A673 (cell line): Measurements from ENCODE around the gene LPAR6. TPM values are rescaled to one million over a fixed set of nuclear protein-coding genes. Genes with fewer than 3 reads are reported as not detected.

Experiments
- BruUV-seq: library from RNA; stranded (reverse); fragments of 400-500 nt; replicated peaks from 2 replicates; lab custom pipeline; 2021; lab: Mats Ljungman, UMichigan
- CTCF ChIA-PET: fragments of 300-600 bp; sonication (Branson Sonifier 250); formaldehyde crosslinking; loops from one replicate; lab custom pipeline; 2022; ENCODE audit warnings: antibody characterized with exemption; lab: Charles Lee
- POLR2A ChIA-PET: fragments of 300-600 bp; sonication (Branson Sonifier 250); formaldehyde crosslinking; loops from one replicate; lab custom pipeline; 2022; ENCODE audit warnings: antibody characterized with exemption; ENCODE audit not compliant: low non-redundant PET; lab: Charles Lee
- DNase-seq: peaks from one replicate; pipeline ENCODE4 v3.0.0-alpha.2; 2015; ENCODE audit warnings: low spot score
- H3K27ac ChIP-seq: fragments of 200-600 bp; sonication (generic); 2 replicates; pipeline ENCODE4 v1.5.1; 2016; ENCODE audit warnings: mixed run types, low read depth, mild to moderate bottlenecking, mixed read lengths, antibody characterized with exemption, low read length; ENCODE audit not compliant: poor library complexity, severe bottlenecking
- H3K27me3 ChIP-seq: fragments of 200-600 bp; sonication (generic); replicated peaks from 2 replicates; pipeline ENCODE4 v1.6.1; 2017; ENCODE audit warnings: mixed run types, low read depth, mild to moderate bottlenecking, mixed read lengths, antibody characterized with exemption, low read length; ENCODE audit not compliant: insufficient read depth, poor library complexity
- H3K36me3 ChIP-seq: fragments of 200-600 bp; sonication (generic); 2 replicates; pipeline ENCODE4 v1.6.1; 2016; ENCODE audit warnings: mixed run types, mild to moderate bottlenecking, mixed read lengths, antibody characterized with exemption, low read length; ENCODE audit not compliant: insufficient read depth, poor library complexity, severe bottlenecking
- H3K4me1 ChIP-seq: fragments of 200-600 bp; sonication (generic); 2 replicates; pipeline ENCODE4 v1.6.1; 2017; ENCODE audit warnings: mixed run types, mild to moderate bottlenecking, mixed read lengths, antibody characterized with exemption, low read length; ENCODE audit not compliant: insufficient read depth, poor library complexity, severe bottlenecking
- H3K4me3 ChIP-seq: fragments of 200-600 bp; sonication (generic); 2 replicates; pipeline ENCODE4 v1.5.1; 2016; ENCODE audit warnings: low read depth, mixed run types, mild to moderate bottlenecking, mixed read lengths, low read length; ENCODE audit not compliant: poor library complexity, severe bottlenecking
- H3K9me3 ChIP-seq: fragments of 200-600 bp; sonication (generic); 2 replicates; pipeline ENCODE4 v1.6.1; 2016; ENCODE audit warnings: mixed run types, low read depth, mild to moderate bottlenecking, mixed read lengths, antibody characterized with exemption, low read length; ENCODE audit not compliant: poor library complexity, severe bottlenecking
- EZH2 ChIP-seq: fragments of 200-600 bp; sonication (generic); IDR thresholded peaks from 2 replicates; pipeline ENCODE4 v1.6.1; 2017; ENCODE audit warnings: borderline replicate concordance, low read depth, mild to moderate bottlenecking, mixed read lengths, antibody characterized with exemption, low read length; ENCODE audit not compliant: poor library complexity, severe bottlenecking
- intact Hi-C: fragments of 100-400 bp; cut with micrococcal nuclease; formaldehyde crosslinking; loops from one replicate; pipeline ENCODE4 v1.10.0; 2022; ENCODE audit not compliant: unreplicated experiment
- total RNA-seq: library from RNA; stranded (reverse); gene quantifications from 2 replicates; pipeline ENCODE4 v1.2.3, GENCODE V29; 2021
- TF ChIP-seq, protein P1 (sequence below): fragments of 300-800, 200-600 bp; sonication (generic); conservative IDR thresholded peaks from 2 replicates; pipeline ENCODE4 v1.5.1; 2017; ENCODE audit warnings: low read depth, mild to moderate bottlenecking, antibody characterized with exemption, low read length, moderate library complexity, mixed read lengths

LPAR6 gene
- total RNA-seq, 1 experiment from 2014 or later, result 6.7 TPM

DNA sequence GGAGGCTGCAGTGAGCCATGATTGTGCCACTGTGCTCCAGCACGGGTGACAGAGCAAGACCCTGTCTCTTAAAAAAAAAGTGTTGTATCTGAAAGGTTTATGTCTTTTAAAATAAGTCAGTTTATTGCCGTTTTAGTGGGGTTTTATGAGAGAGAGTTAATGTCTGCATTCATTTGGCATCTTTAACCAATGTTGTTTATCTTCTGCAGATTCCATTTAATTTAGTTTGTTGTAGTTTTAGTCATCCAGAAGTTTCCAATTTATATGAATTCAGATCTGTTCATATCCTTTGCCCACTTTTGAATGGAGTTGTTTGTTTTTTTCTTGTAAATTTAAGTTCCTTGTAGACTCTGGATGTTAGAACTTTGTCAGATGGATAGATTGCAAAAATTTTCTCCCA lies 36.7 kb upstream of the LPAR6 start:
- Histone ChIP-seq H3K27me3 (no peaks in the 10 kb centered on the region), H3K9me3 (peaks cover 5% of the 10 kb centered on the region), H3K36me3 (no peaks in the 10 kb centered on the region), H3K27ac (no peak overlapping the region), H3K4me3 (no peak overlapping the region), H3K4me1 (no peaks in the 10 kb centered on the region)
- ChIA-PET CTCF (no interaction called here), POLR2A (interaction anchor here (0.7 kb wide), 1 partner anchor 348 kb away, joined by 3 read pairs; no protein-coding TSS in a partner anchor)
- BruUV-seq, result no TSS peak
- no peak for DNase-seq
- intact Hi-C loops, result no loop called here
- TF ChIP-seq, protein P1, sequence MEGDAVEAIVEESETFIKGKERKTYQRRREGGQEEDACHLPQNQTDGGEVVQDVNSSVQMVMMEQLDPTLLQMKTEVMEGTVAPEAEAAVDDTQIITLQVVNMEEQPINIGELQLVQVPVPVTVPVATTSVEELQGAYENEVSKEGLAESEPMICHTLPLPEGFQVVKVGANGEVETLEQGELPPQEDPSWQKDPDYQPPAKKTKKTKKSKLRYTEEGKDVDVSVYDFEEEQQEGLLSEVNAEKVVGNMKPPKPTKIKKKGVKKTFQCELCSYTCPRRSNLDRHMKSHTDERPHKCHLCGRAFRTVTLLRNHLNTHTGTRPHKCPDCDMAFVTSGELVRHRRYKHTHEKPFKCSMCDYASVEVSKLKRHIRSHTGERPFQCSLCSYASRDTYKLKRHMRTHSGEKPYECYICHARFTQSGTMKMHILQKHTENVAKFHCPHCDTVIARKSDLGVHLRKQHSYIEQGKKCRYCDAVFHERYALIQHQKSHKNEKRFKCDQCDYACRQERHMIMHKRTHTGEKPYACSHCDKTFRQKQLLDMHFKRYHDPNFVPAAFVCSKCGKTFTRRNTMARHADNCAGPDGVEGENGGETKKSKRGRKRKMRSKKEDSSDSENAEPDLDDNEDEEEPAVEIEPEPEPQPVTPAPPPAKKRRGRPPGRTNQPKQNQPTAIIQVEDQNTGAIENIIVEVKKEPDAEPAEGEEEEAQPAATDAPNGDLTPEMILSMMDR, result no peak
- no peak for TF ChIP-seq EZH2

DNA sequence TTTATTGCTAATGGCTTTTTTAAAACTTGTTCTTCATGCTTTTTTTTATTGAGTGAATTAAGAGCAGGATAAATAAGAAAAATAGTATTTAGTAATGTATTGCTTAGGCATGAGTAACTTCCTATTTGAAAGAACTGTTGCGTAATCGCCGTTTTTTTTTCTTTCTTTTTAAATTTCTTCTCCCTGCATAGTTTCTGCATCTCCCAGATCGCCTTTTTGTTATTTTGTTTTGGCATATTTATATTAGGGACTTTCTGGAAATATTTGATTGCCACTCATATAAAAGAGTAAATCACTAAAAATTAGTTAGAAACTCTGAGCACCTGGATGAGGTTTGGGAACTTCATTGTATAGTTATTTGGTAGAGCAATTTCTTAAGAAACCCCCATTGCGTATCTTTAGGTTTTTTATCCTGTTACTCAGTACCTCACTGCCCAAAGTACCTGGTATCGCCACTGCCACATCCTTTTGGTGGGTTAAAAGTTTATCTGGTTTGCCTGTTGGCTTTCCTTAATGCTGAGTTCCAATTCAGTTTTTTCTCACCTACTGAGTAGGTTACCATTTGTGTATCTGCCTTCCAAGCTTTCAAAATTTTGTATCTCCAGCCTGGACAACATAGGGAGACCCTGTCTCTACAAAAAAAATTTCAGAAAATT lies 36.2 kb upstream of the LPAR6 start:
- POLR2A ChIA-PET, result interaction anchor here (0.7 kb wide), 1 partner anchor 347 kb away, joined by 3 read pairs; no protein-coding TSS in a partner anchor
- Histone ChIP-seq H3K27me3 (no peaks in the 10 kb centered on the region), H3K9me3 (peaks cover 5% of the 10 kb centered on the region), H3K4me1 (no peaks in the 10 kb centered on the region), H3K27ac (no peak overlapping the region), H3K36me3 (no peaks in the 10 kb centered on the region), H3K4me3 (no peak overlapping the region)
- CTCF ChIA-PET, result no interaction called here
- TF ChIP-seq, protein P1, result no peak
- no peak for TF ChIP-seq EZH2
- intact Hi-C loops, result no loop called here
- DNase-seq, result peak; percentile 39
- no TSS peak for BruUV-seq

DNA sequence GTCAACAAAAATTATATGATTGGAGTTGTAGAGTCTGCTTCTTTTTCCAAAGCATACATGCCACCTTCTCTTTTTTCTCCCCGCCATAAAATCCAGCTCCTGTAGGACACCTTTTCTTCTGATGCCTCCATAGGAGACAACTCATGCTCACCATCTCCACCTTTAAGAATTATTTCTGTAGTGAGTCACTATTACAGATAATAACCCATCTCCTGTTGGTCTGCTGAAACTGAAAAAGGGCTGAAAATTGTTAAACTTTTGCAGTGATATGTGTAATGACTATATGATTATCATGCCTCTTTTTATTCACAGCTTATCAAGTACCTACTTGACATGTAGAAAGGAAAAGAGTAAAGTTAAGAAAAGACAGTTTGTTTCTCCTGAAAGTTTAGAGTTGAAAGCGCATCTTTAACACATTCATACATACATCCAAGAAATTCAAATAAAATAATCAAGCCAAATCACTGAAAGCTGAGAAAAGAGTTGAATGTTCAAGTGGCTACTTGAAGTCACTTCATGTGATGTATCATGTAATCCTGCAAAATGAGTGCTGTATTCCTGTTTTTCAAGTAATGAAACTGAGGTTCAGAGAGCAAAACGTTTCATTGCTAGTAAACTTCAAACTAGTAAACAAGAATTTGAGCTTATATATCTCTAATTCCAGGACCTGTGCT lies 35.5 kb upstream of the LPAR6 start:
- TF ChIP-seq, protein P1, result no peak
- no peak for TF ChIP-seq EZH2
- intact Hi-C loops, result no loop called here
- H3K4me3 ChIP-seq, result no peak overlapping the region
- no peaks in the 10 kb centered on the region for H3K4me1 ChIP-seq
- no peak for DNase-seq
- H3K9me3 ChIP-seq, result peaks cover 5% of the 10 kb centered on the region
- no peaks in the 10 kb centered on the region for H3K36me3 ChIP-seq
- POLR2A ChIA-PET, result no interaction called here
- no TSS peak for BruUV-seq
- CTCF ChIA-PET, result no interaction called here
- no peak overlapping the region for H3K27ac ChIP-seq
- H3K27me3 ChIP-seq, result no peaks in the 10 kb centered on the region
